ENCODE results near the gene USP7.

DNA sequence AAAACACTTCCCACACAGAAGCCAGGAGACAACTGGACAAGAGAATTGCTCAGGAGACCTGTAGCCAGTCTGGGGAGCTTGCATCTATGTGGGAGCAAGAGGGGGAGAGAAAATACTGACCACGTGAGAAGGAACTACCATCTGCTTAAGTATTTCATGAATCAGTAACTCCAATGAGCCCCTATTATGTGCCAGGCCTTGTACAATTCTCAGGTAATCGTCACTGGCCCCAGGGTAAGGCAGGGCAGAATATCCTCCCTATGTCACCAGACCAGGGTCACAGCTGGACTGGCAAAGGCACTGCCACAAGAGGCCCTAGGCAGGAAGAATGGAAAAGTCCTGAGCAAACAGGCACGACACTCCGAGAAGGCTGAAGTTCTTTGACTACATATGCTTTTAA, 25.9 kb downstream of the USP7 start:
- TF ChIP-seq, protein P1, sequence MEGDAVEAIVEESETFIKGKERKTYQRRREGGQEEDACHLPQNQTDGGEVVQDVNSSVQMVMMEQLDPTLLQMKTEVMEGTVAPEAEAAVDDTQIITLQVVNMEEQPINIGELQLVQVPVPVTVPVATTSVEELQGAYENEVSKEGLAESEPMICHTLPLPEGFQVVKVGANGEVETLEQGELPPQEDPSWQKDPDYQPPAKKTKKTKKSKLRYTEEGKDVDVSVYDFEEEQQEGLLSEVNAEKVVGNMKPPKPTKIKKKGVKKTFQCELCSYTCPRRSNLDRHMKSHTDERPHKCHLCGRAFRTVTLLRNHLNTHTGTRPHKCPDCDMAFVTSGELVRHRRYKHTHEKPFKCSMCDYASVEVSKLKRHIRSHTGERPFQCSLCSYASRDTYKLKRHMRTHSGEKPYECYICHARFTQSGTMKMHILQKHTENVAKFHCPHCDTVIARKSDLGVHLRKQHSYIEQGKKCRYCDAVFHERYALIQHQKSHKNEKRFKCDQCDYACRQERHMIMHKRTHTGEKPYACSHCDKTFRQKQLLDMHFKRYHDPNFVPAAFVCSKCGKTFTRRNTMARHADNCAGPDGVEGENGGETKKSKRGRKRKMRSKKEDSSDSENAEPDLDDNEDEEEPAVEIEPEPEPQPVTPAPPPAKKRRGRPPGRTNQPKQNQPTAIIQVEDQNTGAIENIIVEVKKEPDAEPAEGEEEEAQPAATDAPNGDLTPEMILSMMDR (IDR thresholded peaks at IDR 0.05), result no peak
- TF ChIP-seq POLR2A (IDR thresholded peaks at IDR 0.05), result no peak
